ENCODE measurements around the gene USP47.

USP47 gene

GRCh38 chr11:11876458-11876857 lies 34.7 kb downstream of the USP47 start:
- no peak for DNase-seq

- DNase-seq: no peak
These were observed 38.4 kb downstream of the USP47 start for GRCh38 chr11:11880179-11880578.

DNA sequence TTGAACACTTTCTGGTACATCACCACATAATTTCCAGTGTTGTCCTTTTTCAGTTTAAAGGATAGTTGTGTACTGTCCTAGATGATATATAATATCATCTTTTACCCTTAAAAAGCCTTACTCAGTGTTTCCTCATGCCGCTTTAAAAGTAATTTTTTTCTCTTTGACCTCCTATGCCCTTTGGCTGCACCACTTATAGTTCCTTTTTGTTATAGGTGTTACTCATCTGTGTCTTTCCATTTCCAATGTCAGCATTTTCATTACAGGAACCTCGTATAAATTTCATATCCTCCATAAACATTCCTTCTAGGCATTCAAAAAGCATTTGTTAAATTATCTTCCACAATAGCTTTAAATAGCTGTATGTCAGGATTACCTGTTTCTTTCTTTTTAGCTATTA lies 40.8 kb downstream of the USP47 start:
- DNase-seq: no peak

DNA sequence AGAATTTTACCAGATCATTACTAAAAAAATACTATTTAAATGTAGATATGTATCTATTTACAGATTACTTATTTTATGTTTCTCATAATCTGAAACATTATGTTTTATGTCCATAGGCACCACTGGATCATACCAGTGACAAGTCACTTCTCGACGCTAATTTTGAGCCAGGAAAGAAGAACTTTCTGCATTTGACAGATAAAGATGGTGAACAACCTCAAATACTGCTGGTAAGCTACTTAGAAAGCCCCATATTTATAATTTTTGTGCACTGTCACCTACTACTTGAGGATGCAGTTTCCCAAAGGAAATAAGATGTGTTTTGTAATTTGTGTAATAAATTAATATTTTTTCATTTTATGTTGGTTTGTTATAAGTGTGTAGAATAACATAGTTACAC lies 42.6 kb downstream of the USP47 start:
- DNase-seq: no peak

GRCh38 chr11:11884774-11885481 lies 43.2 kb downstream of the USP47 start:
- DNase-seq: no peak

GRCh38 chr11:11894486-11894885 lies 52.7 kb downstream of the USP47 start:
- no peak for DNase-seq

- DNase-seq: no peak
These were observed 53.9 kb downstream of the USP47 start for GRCh38 chr11:11895672-11896071.

GRCh38 chr11:11898648-11899047 lies 56.9 kb downstream of the USP47 start:
- no peak for DNase-seq

GRCh38 chr11:11899401-11899800 lies 57.6 kb downstream of the USP47 start:
- DNase-seq: no peak

DNA sequence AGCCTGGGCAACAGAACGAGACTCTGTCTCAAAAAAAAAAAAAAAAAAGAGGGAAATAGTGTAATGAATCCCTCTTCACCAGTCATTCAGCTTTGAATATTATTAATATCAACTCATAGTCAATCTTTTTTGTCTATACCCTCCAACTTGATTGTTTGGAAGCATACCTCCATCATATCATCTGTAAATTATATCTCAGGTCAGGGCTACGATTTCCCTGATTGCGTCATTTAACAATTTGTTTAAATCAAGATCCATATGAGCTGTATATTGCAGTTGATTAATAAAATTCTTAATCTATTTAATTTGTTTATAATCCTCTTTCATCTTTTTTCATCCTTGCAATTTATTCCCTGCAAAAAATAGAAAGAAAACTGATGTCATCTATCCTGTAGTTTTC lies 60.2 kb downstream of the USP47 start:
- DNase-seq: no peak

- no peak for DNase-seq
These were observed 68.0 kb downstream of the USP47 start for GRCh38 chr11:11909727-11910126.

GRCh38 chr11:11910541-11910940 lies 68.8 kb downstream of the USP47 start:
- DNase-seq: no peak

GRCh38 chr11:11913395-11913794 lies 71.6 kb downstream of the USP47 start:
- no peak for DNase-seq

GRCh38 chr11:11915625-11916024 lies 73.9 kb downstream of the USP47 start:
- no peak for DNase-seq

GRCh38 chr11:11916981-11917399 lies 75.2 kb downstream of the USP47 start:
- DNase-seq: no peak

- no peak for DNase-seq
These were observed 82.1 kb downstream of the USP47 start for GRCh38 chr11:11923828-11924227.

DNA sequence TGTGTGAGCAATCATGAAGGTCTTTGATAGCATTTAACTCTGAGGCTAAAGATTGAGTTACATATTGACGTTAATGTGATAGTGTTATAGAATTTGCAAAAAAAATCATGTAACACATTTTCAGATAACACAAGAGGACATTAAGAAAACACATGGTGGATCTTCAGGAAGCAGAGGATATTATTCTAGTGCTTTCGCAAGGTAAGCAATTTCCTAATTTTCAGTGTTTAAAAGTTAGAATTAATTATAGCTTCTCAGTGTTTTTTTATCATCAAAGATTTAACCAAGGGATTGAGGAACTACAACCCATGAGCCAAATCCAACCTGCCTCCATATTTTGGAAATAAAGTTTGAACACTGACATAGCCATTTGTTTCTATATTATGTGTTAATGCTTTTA lies 88.1 kb downstream of the USP47 start:
- no peak for DNase-seq

- peak; percentile 14 for DNase-seq
These were observed 89.8 kb downstream of the USP47 start for GRCh38 chr11:11931461-11932055.

GRCh38 chr11:11935536-11935935 lies 93.8 kb downstream of the USP47 start:
- no peak for DNase-seq

DNA sequence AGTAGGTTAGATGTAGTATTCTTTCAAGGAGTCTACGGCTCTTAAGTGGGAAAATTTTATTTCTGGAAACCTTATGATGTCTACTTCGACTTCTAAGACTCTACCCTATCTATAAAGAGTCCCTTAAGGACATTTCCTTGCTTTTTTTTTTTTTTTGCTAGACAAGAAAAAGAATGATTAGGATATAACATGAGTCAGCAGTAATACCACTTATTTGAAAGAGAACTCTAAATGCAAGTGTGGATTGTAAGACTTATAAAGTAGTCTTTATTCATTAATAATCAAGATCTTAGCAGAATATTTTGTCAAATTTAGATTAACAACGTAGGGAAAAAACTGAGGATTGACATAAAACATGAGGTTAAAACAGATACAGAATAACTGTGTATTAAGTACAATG lies 95.7 kb downstream of the USP47 start:
- DNase-seq: no peak

- no peak for DNase-seq
These were observed 96.2 kb downstream of the USP47 start for GRCh38 chr11:11937957-11938356.

DNA sequence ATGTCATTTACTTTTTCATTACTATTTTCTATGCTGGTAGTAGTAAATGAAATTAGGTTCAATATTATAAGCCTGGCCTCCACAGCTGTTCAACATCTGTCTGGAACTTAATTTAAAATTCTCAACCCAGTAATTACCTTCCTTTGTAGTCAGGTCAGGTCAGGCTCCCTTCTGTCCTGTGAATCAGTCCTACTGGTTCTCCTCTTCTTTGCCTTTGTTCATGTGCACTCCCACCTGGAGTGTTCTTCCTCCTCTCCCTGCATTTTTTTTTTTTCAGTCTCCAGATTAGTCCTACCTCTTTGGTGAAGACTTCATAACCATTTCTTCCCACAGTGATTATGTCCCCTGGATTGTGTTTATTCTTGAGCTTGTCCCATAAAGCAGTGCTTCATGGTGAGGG lies 98.8 kb downstream of the USP47 start:
- no peak for DNase-seq

DNA sequence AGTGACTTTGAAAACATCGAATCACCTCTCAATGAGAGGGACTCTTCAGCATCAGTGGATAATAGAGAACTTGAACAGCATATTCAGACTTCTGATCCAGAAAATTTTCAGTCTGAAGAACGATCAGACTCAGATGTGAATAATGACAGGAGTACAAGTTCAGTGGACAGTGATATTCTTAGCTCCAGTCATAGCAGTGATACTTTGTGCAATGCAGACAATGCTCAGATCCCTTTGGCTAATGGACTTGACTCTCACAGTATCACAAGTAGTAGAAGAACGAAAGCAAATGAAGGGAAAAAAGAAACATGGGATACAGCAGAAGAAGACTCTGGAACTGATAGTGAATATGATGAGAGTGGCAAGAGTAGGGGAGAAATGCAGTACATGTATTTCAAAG lies 100.9 kb downstream of the USP47 start:
- DNase-seq: no peak

GRCh38 chr11:11944444-11944843 lies 102.7 kb downstream of the USP47 start:
- DNase-seq: no peak

- DNase-seq: no peak
These were observed 104.4 kb downstream of the USP47 start for GRCh38 chr11:11946180-11946579.
